Bronchial epithelial cell (primary cell): Measurements from ENCODE around the gene DNAH14. TPM values are rescaled to one million over a fixed set of nuclear protein-coding genes. Genes with fewer than 3 reads are reported as not detected.

Experiments
- DNase-seq: peaks from one replicate; pipeline ENCODE4 v3.0.0-alpha.2; 2010; ENCODE audit warnings: low read depth
- FAIRE-seq: peaks from 2 replicates; lab custom pipeline; 2011; peaks lifted over from hg19 to GRCh38; lab: Jason Lieb, UNC
- H3K27me3 ChIP-seq: 2 replicates; pipeline ENCODE4 v1.5.1; 2011; ENCODE audit warnings: low read length; ENCODE audit not compliant: control insufficient read depth, insufficient read depth
- H3K36me3 ChIP-seq: 2 replicates; pipeline ENCODE4 v1.5.1; 2011; ENCODE audit warnings: low read length; ENCODE audit not compliant: control insufficient read depth, insufficient read depth
- H3K4me3 ChIP-seq: 2 replicates; pipeline ENCODE4 v1.5.1; 2011; ENCODE audit warnings: mild to moderate bottlenecking, low read depth, low read length, control low read depth
- CTCF ChIP-seq: IDR thresholded peaks from 2 replicates; pipeline ENCODE4 v1.5.1; 2011; ENCODE audit warnings: mild to moderate bottlenecking, moderate library complexity, low read length, control low read depth, inconsistent platforms; ENCODE audit not compliant: insufficient read depth, severe bottlenecking
- total RNA-seq: library from RNA; depleted of rRNA; stranded (reverse); fragments of >200 nt; gene quantifications from 2 replicates; pipeline ENCODE4 v1.2.1, GENCODE V29; 2014

The DNAH14 gene
- total RNA-seq, 1 donor from 2014 or later: 10.5 TPM

- FAIRE-seq: no peak
Measured at GRCh38 chr1:225366552-225366951, 437.1 kb downstream of the DNAH14 start.

GRCh38 chr1:225368036-225368552, 438.6 kb downstream of the DNAH14 start:
- Histone ChIP-seq H3K27me3 (no peaks in the 10 kb centered on the region), H3K4me3 (no peak overlapping the region), H3K36me3 (no peaks in the 10 kb centered on the region)
- DNase-seq (no peak), FAIRE-seq (no peak)
- TF ChIP-seq CTCF: no peak

More at GRCh38 chr1:225366552-225366951, 437.1 kb downstream of the DNAH14 start:
- H3K4me3 ChIP-seq: no peak overlapping the region
- DNase-seq: no peak
- H3K36me3 ChIP-seq: no peaks in the 10 kb centered on the region
- no peaks in the 10 kb centered on the region for H3K27me3 ChIP-seq
- TF ChIP-seq CTCF: no peak

- TF ChIP-seq CTCF: no peak
Measured at GRCh38 chr1:225371366-225372010, 442.0 kb downstream of the DNAH14 start.

DNA sequence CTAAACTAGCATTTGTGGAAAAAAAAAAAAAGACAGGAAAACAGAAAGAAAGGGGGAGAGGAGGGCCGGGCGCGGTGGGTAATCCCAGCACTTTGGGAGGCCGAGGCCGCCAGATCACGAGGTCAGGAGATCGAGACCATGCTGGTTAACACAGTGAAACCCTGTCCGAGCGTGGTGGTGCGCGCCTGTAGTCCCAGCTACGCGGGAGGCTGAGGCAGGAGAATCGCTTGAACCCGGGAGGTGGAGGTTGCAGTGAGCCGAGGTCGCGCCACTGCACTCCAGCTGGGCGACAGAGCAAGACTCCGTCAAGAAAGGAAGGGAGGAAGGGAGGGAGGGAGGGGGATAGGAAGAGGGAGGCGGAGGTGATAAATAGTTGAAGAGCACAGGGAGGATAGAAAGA, 443.7 kb downstream of the DNAH14 start:
- H3K4me3 ChIP-seq: no peak overlapping the region
- no peaks in the 10 kb centered on the region for H3K36me3 ChIP-seq
- no peak for FAIRE-seq
- TF ChIP-seq CTCF: no peak
- DNase-seq: no peak
- no peaks in the 10 kb centered on the region for H3K27me3 ChIP-seq

More at GRCh38 chr1:225371366-225372010, 442.0 kb downstream of the DNAH14 start:
- Histone ChIP-seq H3K36me3 (no peaks in the 10 kb centered on the region), H3K4me3 (no peak overlapping the region), H3K27me3 (no peaks in the 10 kb centered on the region)
- no peak for FAIRE-seq
- no peak for DNase-seq

- FAIRE-seq (no peak), DNase-seq (no peak)
- Histone ChIP-seq H3K4me3 (no peak overlapping the region), H3K27me3 (no peaks in the 10 kb centered on the region), H3K36me3 (no peaks in the 10 kb centered on the region)
- no peak for TF ChIP-seq CTCF
Measured at GRCh38 chr1:225374996-225375395, 445.5 kb downstream of the DNAH14 start.

- TF ChIP-seq CTCF: no peak
- no peaks in the 10 kb centered on the region for H3K36me3 ChIP-seq
- H3K27me3 ChIP-seq: no peaks in the 10 kb centered on the region
- no peak overlapping the region for H3K4me3 ChIP-seq
- DNase-seq (peak; percentile 94), FAIRE-seq (peak; percentile 75)
Measured at GRCh38 chr1:225378880-225379279, 449.4 kb downstream of the DNAH14 start.
